SH-SY5Y (cell line): ENCODE measurements around the gene PLCZ1.

Experiments used
- GATA2 ChIP-seq: IDR thresholded peaks from 2 replicates; pipeline ENCODE4 v1.6.1; 2011; ENCODE audit warnings: mild to moderate bottlenecking, low read depth, low read length
- GATA3 ChIP-seq: IDR thresholded peaks from 2 replicates; pipeline ENCODE4 v1.6.1; 2011; ENCODE audit warnings: low read depth, mild to moderate bottlenecking, low read length, moderate library complexity

GRCh38 chr12:18689771-18690170, 48.0 kb downstream of the PLCZ1 start:
- TF ChIP-seq GATA3 (no peak), GATA2 (no peak)
